Ascending aorta (tissue), 2 donors: Measurements from ENCODE around the gene FUCA1. TPM values are rescaled to one million over a fixed set of nuclear protein-coding genes. Genes with fewer than 3 reads are reported as not detected.
"Not testable (repeated sequence)": the region's sequence is repeated elsewhere in the genome, so short reads cannot be mapped to it uniquely, and the experiment has no call there.

Source experiments
- DNase-seq, 2 donors: peaks; one replicate each; pipeline ENCODE4 v3.0.0-alpha.2; 2019; ENCODE audit warnings: low spot score in 2 of 2
- H3K27ac ChIP-seq, 2 donors: fragments of 200-600 bp; sonication (generic); one replicate each; pipeline ENCODE4 v1.5.1; 2016 to 2017; ENCODE audit warnings: mild to moderate bottlenecking in 1 of 2
- H3K27me3 ChIP-seq: fragments of 200-600 bp; sonication (generic); one replicate; pipeline ENCODE4 v1.5.1; 2017
- H3K36me3 ChIP-seq, 2 donors: fragments of 200-600 bp; sonication (generic); one replicate each; pipeline ENCODE4 v1.5.1; 2016
- H3K4me1 ChIP-seq, 2 donors: fragments of 200-600 bp; sonication (generic); one replicate each; pipeline ENCODE4 v1.5.1; 2016 to 2017; ENCODE audit warnings: mild to moderate bottlenecking in 1 of 2
- H3K4me3 ChIP-seq, 2 donors: fragments of 200-600 bp; sonication (generic); one replicate each; pipeline ENCODE4 v1.5.1; 2016 to 2017; ENCODE audit warnings: mild to moderate bottlenecking in 1 of 2
- H3K9me3 ChIP-seq, 2 donors: fragments of 200-600 bp; sonication (generic); one replicate each; pipeline ENCODE4 v1.5.1; 2016
- intact Hi-C: fragments of 100-400 bp; cut with DNase I; formaldehyde crosslinking; loops from one replicate; pipeline ENCODE4 v1.15.1; 2023
- total RNA-seq: library from RNA; depleted of rRNA; stranded (reverse); fragments of >200 nt; gene quantifications from one replicate; pipeline ENCODE4 v1.1.0, GENCODE V29; 2016
- TF ChIP-seq, protein P1 (sequence below), 3 experiments: fragments of 200-600 bp in 2 of 3; fragments of 450-650 bp in 1 of 3; sonication (generic) in 2 of 3; IDR thresholded peaks; one replicate each; pipeline ENCODE4 v1.5.1; 2016 to 2019; ENCODE audit warnings: antibody characterized with exemption in 3 of 3, mild to moderate bottlenecking in 1 of 3, moderate library complexity in 1 of 3

The FUCA1 gene
- total RNA-seq, 1 donor from 2014 or later, result 11.1 TPM

DNA sequence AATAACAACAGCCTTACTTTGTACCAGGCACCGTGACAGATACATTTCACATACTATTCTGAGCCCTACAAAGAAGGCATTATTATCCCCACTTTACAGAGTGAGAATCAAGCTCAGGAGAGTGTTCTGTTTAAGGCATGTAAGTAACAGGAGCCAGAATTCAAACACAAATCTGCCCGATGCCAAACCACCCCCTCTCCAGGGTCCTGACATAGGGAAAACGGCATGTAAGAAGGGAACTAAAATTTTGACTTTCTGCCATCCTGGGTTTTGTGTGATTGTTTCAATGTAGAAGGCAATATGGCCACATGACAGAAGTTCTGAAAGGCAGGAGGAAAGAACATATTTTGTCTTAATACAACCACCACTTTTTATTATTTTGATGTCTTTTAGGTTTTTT, 5.5 kb downstream of the FUCA1 start:
- H3K27me3 ChIP-seq, result no peaks in the 10 kb centered on the region
- DNase-seq, result no peak
- TF ChIP-seq, protein P1, sequence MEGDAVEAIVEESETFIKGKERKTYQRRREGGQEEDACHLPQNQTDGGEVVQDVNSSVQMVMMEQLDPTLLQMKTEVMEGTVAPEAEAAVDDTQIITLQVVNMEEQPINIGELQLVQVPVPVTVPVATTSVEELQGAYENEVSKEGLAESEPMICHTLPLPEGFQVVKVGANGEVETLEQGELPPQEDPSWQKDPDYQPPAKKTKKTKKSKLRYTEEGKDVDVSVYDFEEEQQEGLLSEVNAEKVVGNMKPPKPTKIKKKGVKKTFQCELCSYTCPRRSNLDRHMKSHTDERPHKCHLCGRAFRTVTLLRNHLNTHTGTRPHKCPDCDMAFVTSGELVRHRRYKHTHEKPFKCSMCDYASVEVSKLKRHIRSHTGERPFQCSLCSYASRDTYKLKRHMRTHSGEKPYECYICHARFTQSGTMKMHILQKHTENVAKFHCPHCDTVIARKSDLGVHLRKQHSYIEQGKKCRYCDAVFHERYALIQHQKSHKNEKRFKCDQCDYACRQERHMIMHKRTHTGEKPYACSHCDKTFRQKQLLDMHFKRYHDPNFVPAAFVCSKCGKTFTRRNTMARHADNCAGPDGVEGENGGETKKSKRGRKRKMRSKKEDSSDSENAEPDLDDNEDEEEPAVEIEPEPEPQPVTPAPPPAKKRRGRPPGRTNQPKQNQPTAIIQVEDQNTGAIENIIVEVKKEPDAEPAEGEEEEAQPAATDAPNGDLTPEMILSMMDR (IDR thresholded peaks at IDR 0.05), result no peak
- H3K4me3 ChIP-seq, result no peak overlapping the region
- H3K4me1 ChIP-seq, result peaks cover 0 to 11% of the 10 kb centered on the region in 2 donors
- no peaks in the 10 kb centered on the region for H3K9me3 ChIP-seq
- H3K27ac ChIP-seq, result no peak overlapping the region
- intact Hi-C loops, result loop anchor here (10.0 kb wide), 1 partner anchor 52 kb away; the partner anchor contains the start of gene CNR2
- peaks cover 51 to 61% of the 10 kb centered on the region in 2 donors for H3K36me3 ChIP-seq

DNA sequence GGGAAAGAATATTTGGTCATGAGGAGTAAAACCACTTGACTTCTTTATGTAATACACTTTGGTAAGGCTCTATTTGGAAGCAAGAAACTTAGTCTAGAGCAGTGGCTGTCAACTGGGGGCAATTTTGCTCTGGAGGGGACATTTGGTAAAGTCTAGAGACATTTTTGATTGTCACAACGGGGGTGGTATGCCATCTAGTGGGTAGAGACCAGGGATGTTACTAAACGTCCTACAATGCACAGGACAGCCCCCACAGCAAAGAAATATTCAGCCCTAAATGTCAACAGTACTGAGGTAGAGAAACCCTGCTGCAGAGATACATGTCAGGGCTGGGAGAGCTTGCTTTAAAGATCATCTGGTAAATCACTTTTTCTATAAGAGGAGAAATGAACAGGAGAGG, 13.5 kb downstream of the FUCA1 start:
- Histone ChIP-seq H3K4me1 (no peaks in the 10 kb centered on the region), H3K27ac (no peak overlapping the region), H3K36me3 (peaks cover 26 to 39% of the 10 kb centered on the region in 2 donors), H3K4me3 (no peak overlapping the region), H3K9me3 (no peaks in the 10 kb centered on the region), H3K27me3 (no peaks in the 10 kb centered on the region)
- intact Hi-C loops, result no loop called here
- TF ChIP-seq, protein P1 (IDR thresholded peaks at IDR 0.05), result no peak
- no peak for DNase-seq

DNA sequence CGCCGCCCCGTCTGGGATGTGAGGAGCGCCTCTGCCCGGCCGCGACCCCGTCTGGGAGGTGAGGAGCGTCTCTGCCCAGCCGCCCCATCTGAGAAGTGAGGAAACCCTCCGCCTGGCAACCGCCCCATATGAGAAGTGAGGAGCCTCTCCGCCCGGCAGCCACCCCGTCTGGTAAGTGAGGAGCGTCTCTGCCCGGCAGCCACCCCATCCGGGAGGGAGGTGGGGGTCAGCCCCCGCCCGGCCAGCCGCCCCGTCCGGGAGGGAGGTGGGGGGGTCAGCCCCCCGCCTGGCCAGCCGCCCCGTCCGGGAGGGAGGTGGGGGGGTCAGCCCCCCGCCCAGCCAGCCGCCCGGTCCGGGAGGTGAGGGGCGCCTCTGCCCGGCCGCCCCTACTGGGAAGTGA, 15.0 kb downstream of the FUCA1 start:
- DNase-seq, H3K4me1 ChIP-seq, intact Hi-C loops, H3K4me3 ChIP-seq, H3K27ac ChIP-seq, H3K27me3 ChIP-seq, H3K9me3 ChIP-seq: not testable (repeated sequence)
- H3K36me3 ChIP-seq, result peaks cover 17 to 26% of the 10 kb centered on the region in 2 donors

DNA sequence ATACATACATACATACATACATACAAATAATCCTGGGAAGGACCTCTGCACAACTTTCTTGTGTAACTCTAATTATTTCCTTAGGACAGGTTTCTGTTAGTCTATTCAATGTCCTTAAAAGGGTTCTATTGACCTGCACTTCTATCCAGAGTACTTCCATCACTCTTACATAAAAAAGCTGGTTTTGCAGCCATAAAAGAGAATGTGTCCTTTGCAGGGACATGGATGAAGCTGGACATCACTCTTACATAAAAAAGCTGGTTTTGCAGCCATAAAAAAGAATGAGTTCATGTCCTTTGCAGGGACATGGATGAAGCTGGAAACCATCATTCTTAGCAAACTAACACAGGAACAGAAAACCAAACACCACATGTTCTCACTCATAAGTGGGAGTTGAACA, 16.7 kb downstream of the FUCA1 start:
- peaks cover 23 to 27% of the 10 kb centered on the region in 2 donors for H3K36me3 ChIP-seq
- H3K4me3 ChIP-seq, H3K27me3 ChIP-seq, intact Hi-C loops, H3K9me3 ChIP-seq, DNase-seq, H3K27ac ChIP-seq, H3K4me1 ChIP-seq: not testable (repeated sequence)

DNA sequence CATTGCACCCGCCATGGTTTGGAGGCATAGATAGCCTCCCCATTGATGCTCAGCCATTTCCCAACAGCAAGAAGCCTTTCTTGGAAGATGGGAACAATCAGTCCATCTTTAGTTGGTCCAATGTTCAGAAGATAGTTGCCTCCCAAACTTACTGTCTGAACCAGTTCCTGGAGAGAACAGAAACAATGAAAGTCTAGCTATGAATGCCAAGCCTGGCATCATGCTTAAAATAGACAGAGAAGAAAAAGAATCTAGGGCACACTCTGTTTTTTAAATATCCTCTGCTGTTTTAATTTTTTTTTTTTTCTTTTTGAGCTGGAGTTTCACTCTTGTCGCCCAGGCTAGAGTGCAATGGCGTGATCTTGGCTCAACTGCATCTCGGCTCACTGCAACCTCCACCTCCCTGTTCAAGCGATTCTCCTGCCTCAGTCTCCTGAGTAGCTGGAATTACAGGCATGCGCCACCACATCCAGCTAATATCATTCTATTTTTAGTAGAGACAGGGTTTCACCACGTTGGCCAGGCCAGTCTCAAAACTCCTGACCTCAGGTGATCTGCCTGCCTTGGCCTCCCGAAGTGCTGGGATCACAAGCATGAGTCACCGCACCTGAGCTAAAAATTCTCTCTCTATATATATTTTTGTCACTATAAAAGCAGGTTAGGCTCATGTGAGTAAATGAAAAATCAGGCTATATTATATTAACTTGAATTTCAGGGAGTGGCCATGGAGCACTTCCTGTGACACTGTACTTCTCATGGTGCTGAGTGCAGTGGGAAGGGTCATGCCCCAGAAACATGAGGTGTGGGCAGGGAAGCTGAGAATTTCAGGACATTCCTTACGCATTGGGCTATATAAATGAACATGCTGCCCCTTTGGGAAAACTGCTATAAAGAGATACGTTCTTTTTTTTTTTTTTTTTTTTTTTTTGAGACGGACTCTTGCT, 19.1 kb downstream of the FUCA1 start:
- no peaks in the 10 kb centered on the region for H3K4me1 ChIP-seq
- peaks cover 35 to 45% of the 10 kb centered on the region in 2 donors for H3K36me3 ChIP-seq
- intact Hi-C loops, result no loop called here
- H3K9me3 ChIP-seq, result no peaks in the 10 kb centered on the region
- H3K27ac ChIP-seq, result peak overlapping the region in 1 of 2 donors; percentile 41
- TF ChIP-seq, protein P1 (IDR thresholded peaks at IDR 0.05), result no peak
- DNase-seq, result peak in 1 of 2 donors; percentile 3
- no peaks in the 10 kb centered on the region for H3K27me3 ChIP-seq
- H3K4me3 ChIP-seq, result no peak overlapping the region

DNA sequence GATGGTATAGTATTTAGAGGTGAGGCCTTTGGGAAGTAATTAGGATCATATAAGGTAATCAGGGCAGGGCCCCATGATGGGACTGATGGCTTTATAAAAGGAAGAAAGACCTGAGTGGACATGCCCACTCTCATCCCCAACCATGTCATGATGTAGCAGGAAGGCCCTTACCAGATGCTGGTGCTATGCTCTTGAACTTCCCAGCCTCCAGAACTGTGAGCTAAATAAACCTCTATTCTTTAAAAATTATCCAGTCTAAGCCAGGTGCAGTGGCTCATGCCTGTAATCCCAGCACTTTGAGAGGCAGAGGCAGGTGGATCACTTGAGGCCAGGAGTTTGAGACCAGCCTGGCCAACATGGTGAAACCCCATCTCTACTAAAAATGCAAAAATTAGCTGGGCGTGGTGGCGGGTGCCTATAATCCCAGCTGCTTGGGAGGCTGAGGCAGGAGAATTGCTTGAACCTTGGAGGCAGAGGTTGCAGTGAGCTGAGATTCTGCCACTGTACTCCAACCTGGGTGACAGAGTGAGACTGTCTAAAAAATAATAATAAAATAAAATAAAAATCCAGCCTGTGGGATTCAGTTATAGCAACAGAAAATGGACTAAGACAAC, 20.5 kb downstream of the FUCA1 start:
- intact Hi-C loops, H3K4me1 ChIP-seq, H3K27me3 ChIP-seq, H3K27ac ChIP-seq, H3K4me3 ChIP-seq, DNase-seq, H3K9me3 ChIP-seq: not testable (repeated sequence)
- peaks cover 32 to 45% of the 10 kb centered on the region in 2 donors for H3K36me3 ChIP-seq

DNA sequence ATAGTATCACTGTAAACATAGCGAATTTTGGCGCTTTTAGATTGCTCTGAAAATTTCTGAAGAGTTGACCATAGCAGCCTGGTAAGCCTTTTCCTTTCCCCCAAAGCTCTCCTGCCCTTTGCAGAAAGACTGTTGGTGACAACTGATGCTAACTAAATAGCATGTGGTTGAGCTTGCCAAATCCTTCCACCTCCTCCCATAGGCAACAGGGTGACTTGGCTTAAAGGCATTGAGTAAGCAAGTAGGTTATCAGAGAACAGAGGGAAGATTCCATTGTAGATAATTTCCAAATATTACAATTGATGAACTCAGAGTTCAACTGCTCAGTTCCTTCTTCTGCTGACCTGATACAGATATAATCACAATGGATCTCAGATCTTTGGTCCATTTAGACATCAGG, 22.9 kb downstream of the FUCA1 start:
- Histone ChIP-seq H3K27ac (no peak overlapping the region), H3K9me3 (no peaks in the 10 kb centered on the region), H3K36me3 (peaks cover 32 to 41% of the 10 kb centered on the region in 2 donors), H3K4me3 (no peak overlapping the region), H3K27me3 (no peaks in the 10 kb centered on the region), H3K4me1 (no peaks in the 10 kb centered on the region)
- intact Hi-C loops, result no loop called here
- peak in 1 of 2 donors; percentile 3 for DNase-seq
- TF ChIP-seq, protein P1 (IDR thresholded peaks at IDR 0.05), result no peak
